ENCODE results near the gene ACOT12. TPM values are rescaled to one million over a fixed set of nuclear protein-coding genes. Genes with fewer than 3 reads are reported as not detected.

Gene ACOT12
- total and polyA plus RNA-seq, 2 experiments from 2014 or later = 0.15 TPM; not detected in 1

- TF ChIP-seq ZNF462 (CRISPR knock-in tag; IDR thresholded peaks at IDR 0.05) (no peak), NANOG (IDR thresholded peaks at IDR 0.05; ENCODE audit: borderline replicate concordance) (no peak), EZH2phosphoT487 (IDR thresholded peaks at IDR 0.05; ENCODE audit: unreplicated experiment) (no peak), ETS1 (IDR thresholded peaks at IDR 0.05) (no peak)
Observed at GRCh38 chr5:81383867-81384266, 10.1 kb downstream of the ACOT12 start (continued).

- Histone ChIP-seq H3K4me3 (no peak overlapping the region), H3K27ac (ENCODE audit: low read depth) (no peak overlapping the region), H3K79me2 (replicated peaks; ENCODE audit: insufficient read depth) (no peaks in the 10 kb centered on the region), H3K9me2 (ENCODE audit: insufficient read depth) (no peaks in the 10 kb centered on the region), H3K4me1 (ENCODE audit: insufficient read depth) (no peaks in the 10 kb centered on the region), H3K4me2 (no peak overlapping the region), H2AFZ (no peak overlapping the region), H3F3A (replicated peaks; ENCODE audit: low read depth) (no peaks in the 10 kb centered on the region), H4K20me1 (replicated peaks; ENCODE audit: insufficient read depth) (no peaks in the 10 kb centered on the region), H3K27me3 (ENCODE audit: insufficient read depth) (no peaks in the 10 kb centered on the region), H3K36me3 (ENCODE audit: insufficient read depth) (no peaks in the 10 kb centered on the region)
- Mint-ChIP-seq H3K9me3 (no peaks in the 10 kb centered on the region), H3K4me3 (no peak overlapping the region), H3K4me1 (no peaks in the 10 kb centered on the region), H3K27ac (no peak overlapping the region), H3K36me3 (ENCODE audit: low read depth) (no peaks in the 10 kb centered on the region), H3K27me3 (ENCODE audit: insufficient read depth, low read depth, poor library complexity) (no peaks in the 10 kb centered on the region)
- ATAC-seq = no peak
- no peak for DNase-seq (ENCODE audit: low spot score)
- TF ChIP-seq ZNF331 (CRISPR knock-in tag; IDR thresholded peaks at IDR 0.05; ENCODE audit: low read depth) (no peak), JUNB (IDR thresholded peaks at IDR 0.05; ENCODE audit: unreplicated experiment) (no peak), CTCF (conservative IDR thresholded peaks at IDR 0.05; ENCODE audit: low read depth in 2 of 2) (no peak), EZH2phosphoT487 (IDR thresholded peaks at IDR 0.05; ENCODE audit: unreplicated experiment) (no peak), ETS1 (IDR thresholded peaks at IDR 0.05) (no peak)
Observed at GRCh38 chr5:81371354-81371876, 22.5 kb downstream of the ACOT12 start.

Measured in GM23338 (cell line).